GM20431 (cell line): Measurements from ENCODE around the gene FBXO36.
"Not testable (repeated sequence)": the region's sequence is repeated elsewhere in the genome, so short reads cannot be mapped to it uniquely, and the experiment has no call there.

Experiments used
- in situ Hi-C: fragments of 300-500 bp; cut with MseI, MboI; formaldehyde crosslinking; loops from one replicate; pipeline ENCODE4 v1.15.0; 2020; ENCODE audit warnings: low sequenced_read_pairs; ENCODE audit not compliant: unreplicated experiment

FBXO36 gene

DNA sequence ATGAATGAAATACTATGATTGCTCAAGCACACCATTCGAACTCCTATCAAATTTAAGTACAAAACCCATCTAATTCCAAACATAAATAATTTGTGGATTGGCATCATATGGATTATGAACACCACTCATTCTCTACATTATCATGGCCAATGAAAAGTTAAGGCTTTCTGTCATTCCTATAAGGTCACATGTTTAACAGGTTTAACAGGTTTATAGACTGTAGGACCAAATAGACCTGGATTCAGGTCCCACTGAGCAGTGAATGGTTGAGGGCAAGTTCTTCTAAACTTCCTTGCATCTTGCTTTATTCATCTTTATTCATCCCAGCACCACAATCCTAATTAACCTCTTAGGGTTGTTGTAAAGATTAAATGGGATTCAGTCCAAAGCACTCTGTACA is 33.4 kb downstream of the FBXO36 start:
- in situ Hi-C loops = no loop called here

DNA sequence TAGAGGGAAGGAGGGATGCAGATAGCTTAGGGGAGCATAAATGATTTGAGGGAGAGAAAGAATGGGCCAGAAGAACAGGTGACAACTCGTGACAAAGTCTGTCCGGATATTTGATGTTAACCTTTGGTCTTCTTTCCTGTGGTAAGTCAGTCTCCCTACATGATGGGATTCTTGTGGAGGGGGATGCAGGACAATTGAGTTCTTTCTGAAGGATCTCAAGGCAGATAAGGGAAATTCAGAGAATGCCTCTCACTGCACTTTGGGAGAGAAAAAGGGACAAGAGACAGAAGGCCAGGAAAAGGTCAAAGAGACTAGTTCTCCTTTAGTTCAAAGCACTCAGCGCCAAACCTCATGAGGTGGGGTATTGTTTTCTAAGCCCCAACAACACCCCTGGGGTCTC is 34.2 kb downstream of the FBXO36 start:
- in situ Hi-C loops = no loop called here

DNA sequence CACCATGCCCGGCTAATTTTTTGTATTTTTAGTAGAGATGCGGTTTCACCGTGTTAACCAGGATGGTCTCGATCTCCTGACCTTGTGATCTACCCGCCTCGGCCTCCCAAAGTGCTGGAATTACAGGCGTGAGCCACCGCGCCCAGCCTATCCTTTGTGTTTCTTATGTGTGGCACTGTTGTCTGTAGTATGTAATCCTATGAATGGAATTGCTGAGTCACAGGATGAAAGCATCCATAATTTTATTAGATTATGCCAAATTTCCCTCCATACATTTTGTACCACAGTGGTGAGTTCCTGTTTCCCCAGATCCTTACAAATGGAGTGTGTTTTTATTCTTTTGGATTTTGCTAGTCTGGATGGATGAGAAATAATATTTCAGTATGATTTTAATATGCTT is 41.3 kb downstream of the FBXO36 start:
- in situ Hi-C loops = not testable (repeated sequence)

DNA sequence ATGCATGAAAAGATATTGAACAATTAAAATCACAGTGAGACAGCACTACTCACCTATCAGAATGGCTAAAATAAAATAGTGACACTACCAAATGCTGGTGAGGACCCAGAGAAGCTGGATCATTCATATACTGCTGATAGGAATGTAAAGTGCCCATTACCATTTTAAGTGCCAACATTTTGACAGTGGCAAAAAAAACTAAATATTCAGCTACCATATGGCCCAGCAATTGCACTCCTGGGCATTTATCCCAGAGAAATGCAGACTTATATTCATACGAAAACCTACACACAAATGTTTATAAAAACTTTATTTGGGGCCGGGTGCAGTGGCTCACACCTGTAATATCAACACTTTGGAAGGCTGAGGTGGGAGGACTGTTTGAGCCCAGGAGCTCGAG is 47.6 kb downstream of the FBXO36 start:
- in situ Hi-C loops = no loop called here

DNA sequence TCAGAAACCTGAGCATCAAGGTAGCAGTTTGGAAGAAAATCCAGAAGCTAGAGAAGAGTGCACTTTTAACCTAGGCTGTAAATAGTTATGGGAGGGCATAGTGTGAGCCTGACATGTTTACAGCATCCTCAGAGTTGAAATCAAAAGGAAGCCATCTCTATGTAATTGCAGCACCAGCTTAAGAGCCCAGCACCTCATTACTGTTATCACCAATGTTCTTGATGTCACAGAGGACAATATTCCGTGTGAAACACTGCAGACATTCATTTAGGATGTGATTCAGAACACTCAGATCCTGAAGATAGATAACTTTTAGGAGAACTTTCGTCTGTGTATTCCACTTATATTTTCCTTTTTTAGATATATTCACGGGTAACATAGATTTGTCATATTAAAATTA is 48.1 kb downstream of the FBXO36 start:
- in situ Hi-C loops = no loop called here

DNA sequence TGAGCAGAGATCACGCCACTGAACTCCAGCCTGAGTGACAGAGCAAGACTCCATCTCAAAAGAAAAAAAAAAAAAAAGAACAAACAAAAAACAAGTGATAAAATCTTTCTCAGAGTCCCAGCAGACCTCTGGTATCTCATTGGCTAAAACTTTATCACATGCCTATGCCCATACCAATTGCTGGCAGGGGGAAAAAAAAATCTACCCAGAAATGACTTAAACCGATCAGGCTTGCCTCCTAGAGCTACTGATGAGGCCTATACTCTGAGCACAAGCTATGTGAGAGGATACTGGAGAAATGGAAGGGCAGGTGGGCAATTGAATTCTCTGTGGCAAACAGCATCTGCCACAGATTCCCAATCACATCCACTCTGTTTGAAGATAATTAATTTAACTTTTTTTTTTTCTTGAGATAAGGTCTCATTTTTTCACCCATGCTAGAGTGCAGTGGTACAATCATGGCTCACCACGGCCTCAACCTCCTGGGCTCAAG is 49.0 kb downstream of the FBXO36 start:
- in situ Hi-C loops = no loop called here

DNA sequence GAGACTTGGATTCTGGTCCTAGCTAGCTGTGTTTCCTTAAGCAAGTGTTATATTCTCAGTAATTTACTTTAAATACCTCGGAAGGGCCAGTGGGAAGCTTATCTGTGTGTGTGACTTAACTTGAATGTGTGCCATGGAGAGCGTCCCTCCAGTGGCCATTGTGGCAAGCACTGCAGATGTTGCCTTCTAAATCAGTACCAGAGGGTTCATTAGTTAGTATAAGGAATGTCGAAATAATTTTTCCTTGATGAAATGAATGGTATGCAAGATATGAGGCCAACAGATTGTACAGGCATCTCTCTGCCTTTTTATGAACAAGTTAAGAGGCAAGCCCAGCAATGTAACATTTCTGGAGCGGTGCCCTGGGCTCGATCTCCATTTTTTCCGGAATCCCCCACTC is 52.0 kb downstream of the FBXO36 start:
- in situ Hi-C loops = no loop called here

DNA sequence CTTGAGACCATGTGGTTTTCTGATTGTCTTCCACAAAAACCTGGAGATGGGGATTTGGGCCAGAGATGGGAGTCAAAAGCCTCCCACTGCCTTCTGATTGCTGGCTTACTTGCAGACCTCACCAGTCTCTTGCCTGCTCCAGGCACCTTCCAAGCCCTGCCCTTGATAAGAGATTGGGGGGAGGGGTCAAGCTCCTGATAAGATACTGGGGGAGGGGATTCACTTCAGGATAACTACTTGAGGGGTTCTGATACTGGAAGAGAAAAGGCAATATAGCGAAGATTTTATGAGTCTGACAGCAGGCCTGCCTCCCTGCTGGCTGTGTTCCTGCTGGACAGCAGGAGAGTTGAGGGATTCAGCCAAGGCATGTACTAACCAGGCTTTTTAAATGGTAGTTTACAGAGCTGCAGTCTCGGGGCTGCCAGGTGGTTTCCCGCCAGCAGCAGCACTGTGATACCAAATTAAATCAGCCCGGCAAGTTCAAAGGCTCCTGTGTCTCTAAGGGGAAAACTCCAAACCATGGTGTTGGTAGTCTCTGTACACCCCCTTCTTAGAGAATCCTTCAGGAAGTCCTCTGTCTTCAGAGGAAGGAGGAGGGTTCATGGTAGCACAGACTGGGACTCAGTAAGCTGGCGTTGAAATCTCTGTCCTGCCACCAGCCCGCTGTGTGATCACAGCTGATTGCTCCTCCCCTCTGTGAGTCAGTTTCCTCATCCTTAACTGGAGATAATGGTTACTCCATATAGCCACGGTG is 58.3 kb downstream of the FBXO36 start:
- in situ Hi-C loops = no loop called here

DNA sequence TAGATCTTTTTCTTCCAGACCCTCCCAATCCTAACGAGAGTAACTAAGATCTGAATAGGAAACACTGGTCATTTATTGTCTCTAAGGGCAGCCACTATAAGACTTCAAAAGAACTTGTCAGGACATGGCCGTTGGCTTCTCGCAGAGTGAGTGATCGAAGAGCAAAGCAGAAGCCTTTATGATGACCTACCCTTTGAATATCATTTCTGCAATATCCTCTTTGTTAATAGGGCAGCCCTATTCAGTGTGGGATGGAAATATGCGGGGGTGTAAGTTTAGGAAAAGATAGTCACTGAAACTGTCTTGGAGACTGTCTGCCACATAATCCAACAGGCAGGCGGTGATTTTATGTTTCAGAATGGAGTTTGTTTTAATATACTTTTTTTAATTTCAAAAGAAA is 70.9 kb downstream of the FBXO36 start:
- in situ Hi-C loops = no loop called here

DNA sequence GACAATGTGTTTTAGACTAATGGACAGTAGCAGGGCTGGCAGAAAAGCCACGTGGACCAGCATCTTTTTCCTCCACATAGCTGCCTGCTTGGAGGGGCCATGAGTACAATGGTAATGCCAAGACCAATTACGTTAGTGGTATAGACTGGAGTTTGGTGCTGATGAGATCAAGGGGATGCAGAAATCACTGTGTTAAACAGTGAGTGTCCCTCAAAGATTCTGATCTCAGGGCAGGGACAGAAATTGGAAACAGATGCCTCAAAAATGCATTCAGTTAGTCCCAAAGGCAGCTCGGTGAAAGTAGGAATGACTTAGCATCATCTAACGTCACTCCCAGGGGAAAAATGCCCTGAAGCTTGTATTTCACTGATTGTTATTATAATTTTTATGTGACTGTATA is 74.0 kb downstream of the FBXO36 start:
- in situ Hi-C loops = no loop called here

DNA sequence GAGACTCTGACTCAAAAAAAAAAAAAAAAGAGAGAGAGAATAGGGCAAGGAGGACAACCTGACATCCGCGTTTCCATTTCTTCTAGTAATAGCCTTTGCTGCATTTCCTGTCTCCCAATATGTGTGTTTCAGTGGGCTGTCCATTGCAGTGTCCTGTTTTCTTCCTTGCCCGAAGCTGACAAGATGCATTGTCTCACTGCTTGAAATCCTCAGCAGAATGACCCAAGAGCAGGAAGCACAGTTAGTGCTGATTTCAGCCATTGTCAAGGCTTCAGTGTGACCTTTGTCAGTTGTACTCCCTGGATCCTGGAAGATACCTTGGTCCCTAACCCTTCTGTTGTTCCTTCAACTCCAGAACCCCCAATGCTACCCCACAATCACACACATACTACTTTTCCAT is 75.3 kb downstream of the FBXO36 start:
- in situ Hi-C loops = no loop called here

DNA sequence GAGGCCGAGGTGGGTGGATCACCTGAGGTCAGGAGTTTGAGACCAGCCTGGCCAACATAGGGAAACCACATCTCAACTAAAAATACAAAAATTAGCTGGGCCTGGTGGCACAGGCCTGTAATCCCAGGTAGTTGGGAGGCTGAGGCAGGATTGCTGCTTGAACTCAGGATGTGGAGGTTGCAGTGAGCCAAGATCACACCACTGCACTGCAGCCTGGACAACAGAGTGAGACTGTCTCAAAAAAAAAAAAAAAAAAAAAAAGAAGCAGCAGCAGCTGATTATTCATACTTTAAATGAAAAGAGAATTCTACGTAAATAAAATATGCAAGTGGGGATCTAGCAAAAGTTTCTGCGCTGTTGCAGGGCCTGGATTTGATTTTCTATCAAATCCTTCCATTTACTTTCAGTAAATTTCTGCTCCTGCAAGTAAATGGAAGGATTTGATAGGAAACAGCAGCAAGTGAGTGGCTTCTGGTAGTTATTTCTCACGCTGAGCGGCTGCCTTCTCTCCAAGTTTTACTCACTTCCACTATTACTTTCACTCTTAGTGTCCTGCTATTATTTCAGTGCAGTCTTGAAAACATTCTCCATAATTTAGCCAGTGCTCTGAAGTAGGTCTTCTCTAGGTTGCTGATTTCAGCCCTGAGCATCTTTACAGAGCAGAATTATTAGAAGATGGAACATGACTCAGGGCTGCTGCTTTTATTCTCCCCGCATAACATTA is 78.0 kb downstream of the FBXO36 start:
- in situ Hi-C loops = no loop called here

DNA sequence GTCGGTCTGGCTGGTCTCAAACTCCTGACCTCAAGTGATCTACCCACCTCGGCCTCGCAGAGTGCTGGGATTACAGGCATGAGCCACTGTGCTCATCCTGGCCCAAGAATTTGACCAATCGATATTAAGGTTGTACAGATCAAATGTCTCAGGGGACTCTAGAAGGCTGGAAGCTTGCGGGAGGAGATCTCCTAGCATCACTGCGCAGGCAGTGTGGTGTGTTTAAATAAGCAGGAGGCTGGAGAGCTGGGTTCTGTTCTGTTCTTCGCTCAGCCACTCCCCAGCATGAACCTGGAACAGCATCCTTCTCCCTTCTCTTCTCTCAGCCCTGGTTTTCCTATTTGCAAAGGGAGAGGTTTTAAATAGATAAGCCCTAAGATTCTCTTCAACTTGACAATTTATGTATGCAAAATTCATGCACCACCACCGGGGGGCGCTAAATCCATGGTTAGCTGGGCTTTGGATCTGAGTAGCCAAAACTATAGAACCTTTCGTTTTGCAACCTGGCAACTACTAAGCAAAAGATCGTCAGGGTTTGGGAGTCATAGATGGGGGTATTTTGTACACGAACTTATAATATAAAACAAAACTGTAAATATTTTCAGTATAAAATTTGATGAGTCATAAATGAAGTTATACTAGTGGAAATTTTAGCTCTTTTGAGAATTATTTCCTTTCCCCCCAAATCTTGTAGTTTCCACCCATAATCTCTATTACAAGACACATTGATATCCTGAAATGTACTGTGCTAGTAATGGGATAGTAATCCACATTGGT is 85.8 kb downstream of the FBXO36 start:
- in situ Hi-C loops = no loop called here

DNA sequence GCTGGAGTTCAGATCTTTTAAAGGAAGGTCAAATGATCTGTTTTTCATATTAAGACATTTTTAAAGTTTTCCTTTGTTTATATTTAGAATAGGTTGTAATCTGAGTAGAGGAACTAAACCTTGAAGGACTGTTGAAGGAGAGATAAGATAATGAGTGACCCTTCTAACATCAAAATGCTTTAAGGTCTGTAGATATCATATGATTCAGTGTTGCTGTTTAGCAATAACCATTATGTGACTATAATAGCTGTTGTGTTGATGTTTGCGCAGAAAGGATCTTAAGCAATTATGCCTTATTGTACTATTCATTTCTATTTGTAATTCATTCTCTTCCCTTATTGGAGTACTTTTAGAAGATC is 86.4 kb downstream of the FBXO36 start:
- in situ Hi-C loops = no loop called here

DNA sequence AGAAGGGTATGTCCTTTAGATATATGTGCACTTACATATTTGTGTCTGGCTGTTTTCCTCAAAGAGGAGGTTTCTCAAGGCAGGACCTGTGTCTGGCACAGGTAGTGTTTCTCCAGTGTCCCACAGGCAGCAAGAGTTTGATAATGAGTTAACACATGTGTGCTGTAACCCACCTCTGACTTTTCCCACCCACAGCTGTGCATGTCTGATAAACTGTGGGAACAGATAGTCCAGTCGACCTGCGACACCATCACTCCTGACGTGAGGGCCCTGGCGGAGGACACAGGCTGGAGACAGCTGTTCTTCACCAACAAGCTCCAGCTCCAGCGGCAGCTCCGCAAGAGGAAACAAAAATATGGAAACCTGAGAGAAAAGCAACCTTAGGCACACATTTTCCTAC is 88.2 kb downstream of the FBXO36 start:
- in situ Hi-C loops = no loop called here

DNA sequence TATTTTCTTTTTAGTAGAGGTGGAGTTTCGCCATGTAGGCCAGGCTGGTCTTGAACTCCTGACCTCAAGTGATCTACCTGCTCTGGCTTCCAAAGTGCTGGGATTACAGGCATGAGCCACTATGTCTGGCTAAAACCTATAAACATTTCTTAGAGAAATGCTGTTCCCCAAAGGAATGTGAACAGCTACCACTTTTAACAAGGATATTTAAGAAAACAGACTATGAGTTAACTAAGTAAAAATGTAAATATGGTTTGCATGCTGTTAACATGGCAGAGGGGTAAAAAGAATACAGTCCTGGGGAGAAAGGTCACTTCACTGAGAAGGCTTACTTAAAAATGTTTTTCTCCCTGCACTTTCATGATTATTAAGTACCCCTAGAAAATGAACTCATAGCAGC is 89.3 kb downstream of the FBXO36 start:
- in situ Hi-C loops = no loop called here

DNA sequence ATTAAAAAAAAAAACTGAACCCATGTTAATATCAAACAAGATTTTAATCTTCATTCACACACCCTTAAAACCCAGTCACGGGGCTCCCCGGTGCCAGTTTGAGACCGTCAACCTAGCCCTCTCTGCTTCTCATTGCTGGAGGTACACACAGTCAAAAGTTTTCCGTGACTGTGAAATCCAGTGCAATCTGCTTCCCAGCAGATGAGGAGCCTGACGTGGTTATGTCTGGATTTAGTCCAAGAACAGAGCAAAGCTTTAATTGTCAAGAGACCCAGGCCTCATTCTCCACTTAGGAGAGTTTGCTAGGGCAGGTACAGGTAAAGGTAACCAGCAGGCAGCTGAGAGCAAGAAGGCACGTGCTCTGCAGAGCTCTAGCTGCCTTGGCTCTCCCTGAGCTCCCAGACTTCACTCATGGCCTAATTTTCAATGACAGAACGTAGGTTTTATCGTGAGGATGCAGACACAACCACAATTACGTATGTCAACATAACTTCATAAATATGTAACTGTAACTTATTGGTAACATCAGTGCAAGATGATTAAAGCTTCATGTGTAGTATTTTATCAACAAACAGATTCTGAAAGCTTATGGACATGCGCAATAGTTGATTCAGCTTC is 90.1 kb downstream of the FBXO36 start:
- in situ Hi-C loops = no loop called here

DNA sequence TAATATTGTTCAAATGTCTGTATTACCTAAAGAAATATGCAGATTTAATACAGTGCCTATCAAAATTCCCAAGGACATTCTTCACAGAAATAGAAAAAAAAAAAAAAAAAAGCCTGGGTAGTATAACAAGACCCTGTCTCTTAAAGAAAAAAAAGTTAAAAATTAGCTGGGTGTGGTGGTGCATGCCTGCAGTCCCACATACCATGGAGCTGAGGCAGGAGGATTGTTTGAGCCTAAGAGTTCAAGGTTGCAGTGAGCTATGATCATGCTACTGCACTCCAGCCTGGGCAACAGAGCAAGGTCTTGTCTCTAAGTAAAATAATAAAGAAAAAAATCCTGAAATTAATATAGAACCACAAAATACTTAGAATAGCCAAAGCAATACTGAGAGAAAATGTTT is 94.5 kb downstream of the FBXO36 start:
- in situ Hi-C loops = no loop called here

DNA sequence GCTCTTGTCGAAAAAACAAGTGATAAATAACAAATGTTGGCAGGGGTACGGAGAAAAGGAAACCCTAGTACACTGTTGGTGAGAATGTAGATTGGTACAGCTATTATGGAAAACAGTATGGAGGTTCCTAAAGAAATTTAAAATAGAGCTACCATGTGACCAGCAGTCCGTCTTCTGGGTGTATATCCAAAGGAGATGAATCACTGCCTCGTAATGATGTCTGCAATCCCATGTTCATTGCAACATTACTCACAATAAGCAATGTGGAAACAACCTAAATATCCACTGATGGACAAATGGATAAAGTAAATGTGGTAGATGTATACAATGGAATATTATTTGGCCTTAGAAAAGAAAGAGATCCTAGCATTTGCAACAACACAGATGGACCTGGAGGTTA is 95.8 kb downstream of the FBXO36 start:
- in situ Hi-C loops = no loop called here

DNA sequence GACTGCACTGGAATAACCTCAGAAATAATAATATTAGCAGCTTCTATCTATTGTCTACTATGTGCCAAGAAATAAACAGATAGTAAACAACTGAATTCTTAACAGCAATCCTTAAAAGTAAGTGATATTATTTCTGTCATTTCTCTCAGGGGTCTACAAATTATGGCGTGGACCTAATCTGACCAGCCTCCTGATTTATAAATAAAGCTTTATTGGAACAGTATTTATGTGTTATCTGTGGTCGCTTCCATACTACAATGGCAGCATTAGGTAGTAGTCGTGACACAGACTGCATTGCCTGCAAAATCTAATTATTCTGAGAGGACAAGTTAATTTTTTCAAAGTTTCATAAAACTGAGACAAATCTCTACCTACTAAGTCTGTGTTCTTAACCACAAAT is 97.4 kb downstream of the FBXO36 start:
- in situ Hi-C loops = no loop called here

DNA sequence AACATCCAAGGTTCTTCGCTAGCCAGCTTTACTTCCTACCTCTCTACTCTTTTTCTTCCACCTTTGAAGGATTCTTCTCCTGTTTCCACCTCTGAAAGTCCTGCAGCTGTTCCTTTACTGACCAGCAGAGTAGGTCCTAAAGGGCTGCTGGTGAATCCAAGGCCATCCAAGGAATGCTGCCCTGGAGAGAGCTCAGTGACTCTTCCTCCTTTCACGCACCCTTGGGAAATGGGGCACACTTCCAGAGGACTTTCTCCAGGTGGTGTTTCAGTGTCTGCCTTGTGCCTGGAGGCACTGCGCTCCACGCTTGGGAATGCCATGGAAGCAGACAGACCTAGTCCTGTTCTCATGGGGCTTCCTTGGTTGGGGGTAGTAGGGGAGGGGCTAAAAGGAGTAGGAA is 101.0 kb downstream of the FBXO36 start:
- in situ Hi-C loops = no loop called here
